ENCODE data around the gene ABCC10. TPM values are rescaled to one million over a fixed set of nuclear protein-coding genes. Genes with fewer than 3 reads are reported as not detected.
A peak's percentile ranks its signal among the peaks of the same experiment; 100 is the strongest.

Gene ABCC10
- total and polyA plus RNA-seq, 2 donors: 8.9 to 47.6 TPM

DNA sequence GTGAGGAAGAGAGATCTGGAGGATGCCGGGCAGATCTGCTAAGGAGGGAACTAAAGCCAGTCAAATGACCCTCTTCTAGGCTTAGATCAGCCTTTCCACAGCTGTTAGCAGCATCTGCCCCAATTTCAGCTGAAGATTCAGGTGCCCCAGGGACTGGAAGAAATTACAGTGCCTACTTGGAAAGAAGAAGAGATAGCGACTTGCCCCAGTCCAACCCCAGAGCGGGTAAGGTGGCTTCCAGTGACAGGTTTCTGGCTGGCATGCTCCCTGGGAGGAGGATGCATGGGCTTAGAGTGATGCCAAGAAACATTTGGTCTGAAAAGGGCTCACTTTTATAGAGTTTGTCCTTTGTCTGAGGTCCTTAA is 50.6 kb downstream of the ABCC10 start:
- Histone ChIP-seq H3K9me3 (ENCODE audit: control insufficient read depth in 2 of 2, insufficient read depth in 1 of 2, low read length in 1 of 2) (no peaks in the 10 kb centered on the region), H3K4me3 (ENCODE audit: low read length in 2 of 2) (peak overlapping the region; percentile 75 to 85), H3K27ac (ENCODE audit: low read depth in 1 of 2, low read length in 1 of 2) (peak overlapping the region; percentile 46 to 85), H3K4me1 (ENCODE audit: control insufficient read depth in 2 of 2, insufficient read depth in 2 of 2, low read length in 2 of 2) (peaks cover 6 to 16% of the 10 kb centered on the region in 2 donors), H3K27me3 (ENCODE audit: control insufficient read depth in 2 of 2, insufficient read depth in 1 of 2, low read length in 1 of 2) (no peaks in the 10 kb centered on the region), H3K36me3 (ENCODE audit: control insufficient read depth in 2 of 2, insufficient read depth in 2 of 2, low read length in 1 of 2) (peaks cover 0 to 5% of the 10 kb centered on the region in 2 donors)
- 37% methylated on average over 3 of the region's 3 CpGs for WGBS
- peak in 2 of 9 donors; percentile 19 to 39 for DNase-seq (ENCODE audit: low read depth in 6 of 9, low spot score in 9 of 9)

DNA sequence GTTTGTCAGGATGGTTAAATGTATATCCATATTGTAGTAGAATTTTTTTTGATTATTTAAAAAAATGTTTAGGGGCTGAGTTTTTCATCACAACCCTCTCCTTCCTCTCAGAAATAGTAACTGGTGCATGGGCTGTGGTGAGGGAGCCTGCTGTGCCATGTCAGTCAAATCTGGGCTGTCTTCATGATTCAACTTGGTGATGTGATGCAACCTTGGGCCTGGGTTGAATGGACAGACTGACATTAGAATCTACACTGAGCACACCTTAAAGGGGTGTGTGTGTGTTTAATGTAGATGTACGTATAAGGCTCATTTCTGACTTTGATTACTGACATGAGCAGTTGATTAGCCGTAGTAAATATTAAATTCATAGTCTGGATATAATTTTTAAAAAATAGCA is 53.7 kb downstream of the ABCC10 start:
- Histone ChIP-seq H3K4me1 (ENCODE audit: control insufficient read depth in 2 of 2, insufficient read depth in 2 of 2, low read length in 2 of 2) (peaks cover 6 to 16% of the 10 kb centered on the region in 2 donors), H3K27ac (ENCODE audit: low read depth in 1 of 2, low read length in 1 of 2) (no peak overlapping the region), H3K27me3 (ENCODE audit: control insufficient read depth in 2 of 2, insufficient read depth in 1 of 2, low read length in 1 of 2) (no peaks in the 10 kb centered on the region), H3K9me3 (ENCODE audit: control insufficient read depth in 2 of 2, insufficient read depth in 1 of 2, low read length in 1 of 2) (no peaks in the 10 kb centered on the region), H3K36me3 (ENCODE audit: control insufficient read depth in 2 of 2, insufficient read depth in 2 of 2, low read length in 1 of 2) (peaks cover 4 to 7% of the 10 kb centered on the region in 2 donors), H3K4me3 (ENCODE audit: low read length in 2 of 2) (no peak overlapping the region)
- no peak for DNase-seq (ENCODE audit: low read depth in 6 of 9, low spot score in 9 of 9)
- 98% methylated on average over 2 of the region's 2 CpGs for WGBS

DNA sequence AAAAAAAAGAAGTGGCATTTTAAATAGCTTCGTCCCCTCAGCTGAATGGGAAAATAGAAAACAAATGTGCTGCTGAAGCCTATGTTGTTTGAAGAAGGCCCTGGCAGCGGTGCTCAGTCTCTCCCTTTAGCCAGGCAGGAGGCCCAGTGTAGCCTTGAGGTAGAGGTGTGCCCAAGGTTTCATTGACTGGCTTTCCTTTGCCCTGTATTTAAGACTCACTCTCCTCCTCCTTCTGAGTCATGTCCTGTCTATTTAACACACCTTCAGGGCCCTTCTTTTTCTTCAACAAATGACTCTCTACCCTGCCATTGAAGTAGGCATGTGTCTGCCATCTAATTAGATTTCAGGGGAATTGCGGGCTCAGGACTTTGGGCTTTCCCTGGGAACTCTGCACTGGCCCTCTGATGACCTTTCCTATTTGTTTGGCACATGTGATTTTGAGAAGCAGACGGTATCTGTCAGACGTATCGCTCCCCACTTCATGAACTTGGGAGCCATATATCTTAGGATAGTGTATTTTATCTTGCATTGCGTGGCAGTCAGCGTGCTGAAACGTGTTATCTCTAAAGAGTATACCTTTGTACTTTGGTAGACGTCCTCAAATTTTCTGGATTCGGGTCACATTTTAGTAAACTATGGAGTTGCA is 54.4 kb downstream of the ABCC10 start:
- peaks cover 6 to 15% of the 10 kb centered on the region in 2 donors for H3K4me1 ChIP-seq (ENCODE audit: control insufficient read depth in 2 of 2, insufficient read depth in 2 of 2, low read length in 2 of 2)

DNA sequence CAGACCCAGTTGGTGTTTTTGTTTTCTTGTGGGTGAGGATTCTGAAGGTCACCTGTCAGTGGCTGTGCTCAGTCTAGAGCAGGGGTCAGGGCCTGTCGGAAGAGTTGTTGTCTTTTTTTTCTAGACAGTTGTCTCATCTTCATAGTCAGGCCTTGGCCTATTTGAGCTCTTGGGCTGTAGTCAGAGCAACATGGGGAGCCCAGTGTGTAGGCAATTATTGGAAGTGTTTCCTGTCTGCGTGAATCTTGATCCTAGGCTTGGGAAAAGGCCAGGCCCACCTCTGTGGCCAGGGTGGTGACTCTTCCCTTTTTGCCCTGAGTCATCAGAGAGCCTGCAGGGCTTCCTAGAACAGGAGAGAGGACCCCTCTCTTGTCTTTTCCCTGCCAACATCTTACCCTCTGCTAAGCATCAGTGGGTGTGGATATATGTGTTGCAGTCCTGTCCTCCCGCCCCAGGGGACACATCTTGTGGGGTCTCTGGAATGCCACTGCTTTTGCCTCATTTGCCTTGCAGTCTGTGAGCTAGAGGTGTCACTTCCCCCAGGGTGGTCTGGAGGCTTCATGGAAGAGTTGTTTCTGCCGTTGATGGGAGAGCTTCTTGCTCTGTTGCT is 61.4 kb downstream of the ABCC10 start:
- H3K27me3 ChIP-seq (ENCODE audit: control insufficient read depth in 2 of 2, insufficient read depth in 1 of 2, low read length in 1 of 2): no peaks in the 10 kb centered on the region
- H3K9me3 ChIP-seq (ENCODE audit: control insufficient read depth in 2 of 2, insufficient read depth in 1 of 2, low read length in 1 of 2): no peaks in the 10 kb centered on the region
- 92% methylated on average over 4 of the region's 4 CpGs for WGBS
- no peak overlapping the region for H3K4me3 ChIP-seq (ENCODE audit: low read length in 2 of 2)
- DNase-seq (ENCODE audit: low read depth in 6 of 9, low spot score in 9 of 9): no peak
- H3K36me3 ChIP-seq (ENCODE audit: control insufficient read depth in 2 of 2, insufficient read depth in 2 of 2, low read length in 1 of 2): peaks cover 12 to 16% of the 10 kb centered on the region in 2 donors
- no peak overlapping the region for H3K27ac ChIP-seq (ENCODE audit: low read depth in 1 of 2, low read length in 1 of 2)
- H3K4me1 ChIP-seq (ENCODE audit: control insufficient read depth in 2 of 2, insufficient read depth in 2 of 2, low read length in 2 of 2): peaks cover 0 to 4% of the 10 kb centered on the region in 2 donors

More for the DNA sequence above, 54.4 kb downstream of the ABCC10 start:
- Histone ChIP-seq H3K4me3 (ENCODE audit: low read length in 2 of 2) (no peak overlapping the region), H3K27ac (ENCODE audit: low read depth in 1 of 2, low read length in 1 of 2) (peak overlapping the region in 1 of 2 donors; percentile 11), H3K36me3 (ENCODE audit: control insufficient read depth in 2 of 2, insufficient read depth in 2 of 2, low read length in 1 of 2) (peaks cover 4 to 7% of the 10 kb centered on the region in 2 donors), H3K9me3 (ENCODE audit: control insufficient read depth in 2 of 2, insufficient read depth in 1 of 2, low read length in 1 of 2) (no peaks in the 10 kb centered on the region), H3K27me3 (ENCODE audit: control insufficient read depth in 2 of 2, insufficient read depth in 1 of 2, low read length in 1 of 2) (no peaks in the 10 kb centered on the region)
- DNase-seq (ENCODE audit: low read depth in 6 of 9, low spot score in 9 of 9): no peak
- 98% methylated on average over 11 of the region's 11 CpGs for WGBS

DNA sequence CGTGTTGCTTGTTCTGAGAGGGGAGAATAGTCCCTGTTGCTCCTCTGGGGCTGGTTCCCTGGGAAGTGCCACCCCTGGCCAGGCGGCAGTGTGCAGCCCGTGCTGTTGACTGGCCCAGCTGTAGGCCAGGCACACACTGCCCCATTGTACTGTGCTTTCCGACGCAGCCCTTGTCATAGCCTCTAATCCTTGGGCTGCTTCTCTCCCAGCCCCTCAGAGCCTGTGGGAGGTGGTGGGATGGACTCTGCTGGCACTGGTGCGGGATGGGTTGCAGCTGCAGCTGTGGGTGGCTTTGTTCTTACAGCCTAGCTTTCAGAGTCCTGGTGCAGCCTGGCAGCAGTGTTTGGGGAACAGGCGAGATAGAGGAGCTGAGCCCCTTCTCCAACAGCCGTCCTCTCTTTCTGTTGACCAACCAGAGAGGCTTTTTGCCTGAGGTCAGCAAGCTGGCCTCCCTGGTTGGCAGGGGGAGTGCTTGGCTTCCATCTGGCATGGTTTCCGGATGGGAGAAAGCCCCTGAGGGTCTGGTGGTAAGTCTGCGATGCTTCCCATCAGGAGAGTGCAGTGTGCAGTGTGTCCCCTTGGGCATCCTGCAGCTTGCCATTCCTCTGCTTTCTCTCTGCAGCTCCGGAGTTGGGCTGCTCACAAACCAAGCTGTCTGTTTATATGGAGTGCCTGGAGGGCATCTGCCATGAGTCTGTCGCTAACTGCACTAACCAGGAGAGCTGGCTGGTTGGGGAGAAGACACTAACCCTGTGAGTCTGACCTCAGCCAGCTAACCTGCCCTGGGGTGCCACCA is 62.1 kb downstream of the ABCC10 start:
- no peaks in the 10 kb centered on the region for H3K27me3 ChIP-seq (ENCODE audit: control insufficient read depth in 2 of 2, insufficient read depth in 1 of 2, low read length in 1 of 2)
- WGBS: 96% methylated on average over 12 of the region's 12 CpGs

DNA sequence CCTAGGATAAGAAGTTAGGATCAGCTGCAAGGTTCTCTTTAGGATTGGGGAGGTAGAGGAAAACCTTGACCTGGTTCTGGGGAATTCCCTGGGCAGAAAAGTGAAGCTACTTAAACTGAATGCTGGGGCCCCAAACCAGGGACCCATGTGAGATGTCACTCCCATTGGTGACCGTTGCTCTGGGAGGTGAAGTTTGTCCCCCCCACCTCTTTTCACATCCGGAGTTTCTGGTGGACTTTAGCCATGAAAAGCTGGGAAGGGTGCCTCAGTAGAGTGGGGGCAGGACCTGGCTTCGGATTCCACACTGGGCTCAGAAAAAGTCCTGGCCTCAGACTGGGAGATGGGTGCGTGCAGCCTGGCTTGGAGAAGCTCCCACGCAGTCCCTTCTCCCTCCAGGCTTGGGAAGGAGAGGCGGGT is 63.2 kb downstream of the ABCC10 start:
- no peak for DNase-seq (ENCODE audit: low read depth in 6 of 9, low spot score in 9 of 9)
- peaks cover 11 to 16% of the 10 kb centered on the region in 2 donors for H3K36me3 ChIP-seq (ENCODE audit: control insufficient read depth in 2 of 2, insufficient read depth in 2 of 2, low read length in 1 of 2)
- WGBS: 97% methylated on average over 6 of the region's 6 CpGs
- no peak overlapping the region for H3K4me3 ChIP-seq (ENCODE audit: low read length in 2 of 2)
- no peaks in the 10 kb centered on the region for H3K27me3 ChIP-seq (ENCODE audit: control insufficient read depth in 2 of 2, insufficient read depth in 1 of 2, low read length in 1 of 2)
- no peaks in the 10 kb centered on the region for H3K9me3 ChIP-seq (ENCODE audit: control insufficient read depth in 2 of 2, insufficient read depth in 1 of 2, low read length in 1 of 2)
- H3K27ac ChIP-seq (ENCODE audit: low read depth in 1 of 2, low read length in 1 of 2): no peak overlapping the region
- peaks cover 0 to 12% of the 10 kb centered on the region in 2 donors for H3K4me1 ChIP-seq (ENCODE audit: control insufficient read depth in 2 of 2, insufficient read depth in 2 of 2, low read length in 2 of 2)

More for the DNA sequence above, 62.1 kb downstream of the ABCC10 start:
- no peak overlapping the region for H3K4me3 ChIP-seq (ENCODE audit: low read length in 2 of 2)
- peaks cover 11 to 16% of the 10 kb centered on the region in 2 donors for H3K36me3 ChIP-seq (ENCODE audit: control insufficient read depth in 2 of 2, insufficient read depth in 2 of 2, low read length in 1 of 2)
- H3K4me1 ChIP-seq (ENCODE audit: control insufficient read depth in 2 of 2, insufficient read depth in 2 of 2, low read length in 2 of 2): peaks cover 0 to 4% of the 10 kb centered on the region in 2 donors
- no peaks in the 10 kb centered on the region for H3K9me3 ChIP-seq (ENCODE audit: control insufficient read depth in 2 of 2, insufficient read depth in 1 of 2, low read length in 1 of 2)
- no peak for DNase-seq (ENCODE audit: low read depth in 6 of 9, low spot score in 9 of 9)
- H3K27ac ChIP-seq (ENCODE audit: low read depth in 1 of 2, low read length in 1 of 2): no peak overlapping the region

DNA sequence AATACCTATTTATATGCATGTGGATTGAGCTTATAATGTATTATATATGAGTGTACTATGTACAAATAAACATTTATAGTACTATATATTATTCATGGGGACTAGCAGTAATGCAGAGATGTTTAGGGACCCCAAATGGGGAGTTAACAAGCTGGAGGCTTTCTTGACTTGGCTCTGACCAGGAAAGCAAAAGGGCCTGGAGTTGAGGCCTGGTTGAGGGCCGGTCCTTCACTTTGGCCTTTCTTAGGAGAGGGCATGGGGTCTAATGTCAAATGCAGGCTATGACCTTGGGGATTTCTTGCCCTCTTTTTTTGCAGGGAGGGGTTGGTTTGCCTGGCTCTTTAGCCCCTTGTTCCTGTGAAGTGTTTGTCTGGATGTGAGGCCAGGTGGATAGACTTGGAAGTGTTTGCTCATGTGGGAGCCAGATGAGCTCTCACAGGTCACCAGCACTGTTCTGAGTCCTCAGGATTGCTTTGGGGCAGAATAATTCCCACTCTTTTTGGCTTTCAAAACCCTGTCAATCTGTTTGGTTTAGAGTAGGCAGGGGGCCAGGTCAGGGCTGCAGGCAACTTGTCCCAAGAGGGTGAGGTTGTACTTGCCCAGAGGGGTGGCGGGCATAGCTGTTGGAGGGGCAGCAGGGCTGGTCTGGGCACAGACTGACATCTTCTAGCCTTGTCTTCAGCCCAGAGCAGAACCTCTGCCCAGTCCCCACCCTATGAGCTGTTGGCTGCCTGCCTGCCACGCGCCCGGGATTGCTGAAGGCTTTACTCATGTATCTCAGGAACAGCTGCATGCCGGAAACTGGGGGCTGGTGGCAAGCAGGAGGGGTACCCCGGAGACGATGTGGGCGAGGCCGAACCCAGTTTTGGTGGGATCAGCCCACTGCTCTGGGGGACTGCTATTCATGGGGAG is 64.7 kb downstream of the ABCC10 start:
- no peaks in the 10 kb centered on the region for H3K27me3 ChIP-seq (ENCODE audit: control insufficient read depth in 2 of 2, insufficient read depth in 1 of 2, low read length in 1 of 2)
- DNase-seq (ENCODE audit: low read depth in 6 of 9, low spot score in 9 of 9): no peak
- H3K4me1 ChIP-seq (ENCODE audit: control insufficient read depth in 2 of 2, insufficient read depth in 2 of 2, low read length in 2 of 2): peaks cover 0 to 12% of the 10 kb centered on the region in 2 donors
- peaks cover 11 to 16% of the 10 kb centered on the region in 2 donors for H3K36me3 ChIP-seq (ENCODE audit: control insufficient read depth in 2 of 2, insufficient read depth in 2 of 2, low read length in 1 of 2)
- H3K27ac ChIP-seq (ENCODE audit: low read depth in 1 of 2, low read length in 1 of 2): no peak overlapping the region
- no peaks in the 10 kb centered on the region for H3K9me3 ChIP-seq (ENCODE audit: control insufficient read depth in 2 of 2, insufficient read depth in 1 of 2, low read length in 1 of 2)
- 93% methylated on average over 10 of the region's 10 CpGs for WGBS
- no peak overlapping the region for H3K4me3 ChIP-seq (ENCODE audit: low read length in 2 of 2)

DNA sequence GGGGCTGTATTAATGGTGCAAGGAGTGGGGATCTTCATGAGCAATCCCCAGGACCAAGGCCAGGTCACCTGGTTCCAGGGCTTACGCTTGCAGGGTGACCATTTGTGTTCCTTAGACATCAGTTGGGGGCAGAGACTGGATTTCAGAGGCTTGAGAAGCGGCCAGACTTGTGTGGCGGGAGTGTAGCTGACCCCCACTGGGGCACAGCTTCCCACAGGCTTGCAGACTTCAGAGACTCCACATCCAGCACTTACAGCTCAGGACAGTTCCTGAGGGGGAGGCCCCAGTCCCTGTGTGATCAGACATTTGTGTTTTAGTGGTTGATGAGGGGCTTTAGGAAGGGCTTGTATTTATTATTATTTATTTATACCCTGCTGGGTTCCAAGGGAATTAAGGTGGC is 65.3 kb downstream of the ABCC10 start:
- Histone ChIP-seq H3K27ac (ENCODE audit: low read depth in 1 of 2, low read length in 1 of 2) (no peak overlapping the region), H3K4me1 (ENCODE audit: control insufficient read depth in 2 of 2, insufficient read depth in 2 of 2, low read length in 2 of 2) (peaks cover 0 to 13% of the 10 kb centered on the region in 2 donors)
- 95% methylated on average over 3 of the region's 3 CpGs for WGBS

More for the DNA sequence above, 65.3 kb downstream of the ABCC10 start:
- Histone ChIP-seq H3K9me3 (ENCODE audit: control insufficient read depth in 2 of 2, insufficient read depth in 1 of 2, low read length in 1 of 2) (no peaks in the 10 kb centered on the region), H3K4me3 (ENCODE audit: low read length in 2 of 2) (no peak overlapping the region), H3K36me3 (ENCODE audit: control insufficient read depth in 2 of 2, insufficient read depth in 2 of 2, low read length in 1 of 2) (peaks cover 14 to 19% of the 10 kb centered on the region in 2 donors), H3K27me3 (ENCODE audit: control insufficient read depth in 2 of 2, insufficient read depth in 1 of 2, low read length in 1 of 2) (no peaks in the 10 kb centered on the region)
- DNase-seq (ENCODE audit: low read depth in 6 of 9, low spot score in 9 of 9): no peak
